ENCODE results near the gene SPINK1. TPM values are rescaled to one million over a fixed set of nuclear protein-coding genes. Genes with fewer than 3 reads are reported as not detected.

Gene SPINK1
- total and polyA plus RNA-seq, 2 donors from 2014 or later = 2.2 to 234 TPM

DNA sequence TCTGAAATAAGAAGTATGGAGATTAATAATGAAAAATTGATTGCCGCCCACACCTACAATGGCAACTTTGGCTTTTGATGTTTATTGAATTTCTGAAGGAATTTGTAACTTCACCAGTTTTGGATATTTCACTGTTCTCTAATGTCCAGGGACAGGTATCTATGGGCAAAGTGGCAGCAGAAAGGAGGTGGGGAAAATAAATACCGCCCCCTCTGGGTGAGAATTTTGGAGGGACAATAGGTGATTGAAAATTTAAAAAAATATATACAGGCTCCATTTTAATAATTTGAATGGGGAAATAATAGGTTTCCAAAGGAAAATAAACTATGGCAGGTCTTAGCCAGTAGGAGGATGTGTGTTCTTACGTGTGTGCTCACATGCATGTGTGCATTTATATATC is 48.3 kb upstream of the SPINK1 start:
- Histone ChIP-seq H3K4me3 (ENCODE audit: low read length in 3 of 3) (no peak overlapping the region), H3K4me1 (ENCODE audit: control insufficient read depth in 2 of 3, insufficient read depth in 2 of 3, low read depth in 1 of 3, low read length in 3 of 3) (no peaks in the 10 kb centered on the region), H3K36me3 (ENCODE audit: control insufficient read depth in 2 of 3, insufficient read depth in 3 of 3, low read length in 3 of 3) (no peaks in the 10 kb centered on the region), H3K9me3 (ENCODE audit: control insufficient read depth in 2 of 3, insufficient read depth in 1 of 3, low read length in 3 of 3) (no peaks in the 10 kb centered on the region), H3K27ac (ENCODE audit: low read depth in 2 of 2, low read length in 2 of 2) (no peak overlapping the region), H3K27me3 (ENCODE audit: control insufficient read depth, insufficient read depth, low read length) (no peaks in the 10 kb centered on the region), H3K9ac (ENCODE audit: low read length in 3 of 3) (no peak overlapping the region)
- intact Hi-C loops (cut with DNase I) = no loop called here
- TF ChIP-seq, protein P1, sequence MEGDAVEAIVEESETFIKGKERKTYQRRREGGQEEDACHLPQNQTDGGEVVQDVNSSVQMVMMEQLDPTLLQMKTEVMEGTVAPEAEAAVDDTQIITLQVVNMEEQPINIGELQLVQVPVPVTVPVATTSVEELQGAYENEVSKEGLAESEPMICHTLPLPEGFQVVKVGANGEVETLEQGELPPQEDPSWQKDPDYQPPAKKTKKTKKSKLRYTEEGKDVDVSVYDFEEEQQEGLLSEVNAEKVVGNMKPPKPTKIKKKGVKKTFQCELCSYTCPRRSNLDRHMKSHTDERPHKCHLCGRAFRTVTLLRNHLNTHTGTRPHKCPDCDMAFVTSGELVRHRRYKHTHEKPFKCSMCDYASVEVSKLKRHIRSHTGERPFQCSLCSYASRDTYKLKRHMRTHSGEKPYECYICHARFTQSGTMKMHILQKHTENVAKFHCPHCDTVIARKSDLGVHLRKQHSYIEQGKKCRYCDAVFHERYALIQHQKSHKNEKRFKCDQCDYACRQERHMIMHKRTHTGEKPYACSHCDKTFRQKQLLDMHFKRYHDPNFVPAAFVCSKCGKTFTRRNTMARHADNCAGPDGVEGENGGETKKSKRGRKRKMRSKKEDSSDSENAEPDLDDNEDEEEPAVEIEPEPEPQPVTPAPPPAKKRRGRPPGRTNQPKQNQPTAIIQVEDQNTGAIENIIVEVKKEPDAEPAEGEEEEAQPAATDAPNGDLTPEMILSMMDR (IDR thresholded peaks at IDR 0.05; ENCODE audit: borderline replicate concordance, extremely low read depth, insufficient read depth) = no peak
- FAIRE-seq (no peak), DNase-seq (no peak)

DNA sequence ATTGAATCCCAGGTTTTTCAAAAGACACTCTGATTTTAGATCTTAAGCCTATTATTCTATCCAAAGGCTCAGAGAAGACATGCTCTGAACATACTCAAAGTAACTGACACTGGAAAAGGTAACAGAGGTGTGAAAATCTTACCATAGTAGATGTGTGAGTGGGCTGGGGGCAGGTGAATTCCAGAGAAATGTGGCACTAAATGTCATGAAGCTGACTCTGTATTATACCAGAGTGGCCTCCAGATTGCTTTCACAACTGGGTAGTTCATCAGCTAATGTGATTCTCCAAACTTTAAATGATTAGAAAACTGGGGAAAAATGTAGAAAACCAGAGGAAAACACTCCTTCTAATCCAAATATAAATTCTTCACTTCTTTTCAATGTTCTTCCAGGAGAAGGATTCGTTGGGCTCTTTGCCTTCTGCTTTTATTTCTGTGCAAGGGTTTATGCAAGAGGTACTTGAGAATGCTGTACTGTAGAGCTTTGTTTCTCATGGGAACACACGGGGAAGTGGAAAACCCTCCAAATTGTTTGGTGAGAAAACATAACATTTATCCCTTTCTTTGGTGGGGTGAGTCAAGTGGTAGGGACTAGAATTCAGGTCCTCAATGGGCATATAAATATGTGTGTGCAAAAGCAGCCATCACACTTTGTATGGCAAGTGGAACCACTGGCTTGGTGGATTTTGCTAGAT is 46.7 kb upstream of the SPINK1 start, which contains the start of gene SCGB3A2:
Gene SCGB3A2 (plus strand): TSS at position 646 of the 694 bp plus-strand sequence. CDS start 93 bp downstream, outside the sequence.
- Histone ChIP-seq H3K27ac (ENCODE audit: low read depth in 2 of 2, low read length in 2 of 2) (no peak within 1 kb of the TSS), H3K36me3 (ENCODE audit: control insufficient read depth in 2 of 3, insufficient read depth in 3 of 3, low read length in 3 of 3) (no peaks in the 10 kb centered on the region), H3K9ac (ENCODE audit: low read length in 3 of 3) (no peak within 1 kb of the TSS), H3K27me3 (ENCODE audit: control insufficient read depth, insufficient read depth, low read length) (no peaks in the 10 kb centered on the region), H3K4me3 (ENCODE audit: low read length in 3 of 3) (no peak within 1 kb of the TSS), H3K9me3 (ENCODE audit: control insufficient read depth in 2 of 3, insufficient read depth in 1 of 3, low read length in 3 of 3) (no peaks in the 10 kb centered on the region), H3K4me1 (ENCODE audit: control insufficient read depth in 2 of 3, insufficient read depth in 2 of 3, low read depth in 1 of 3, low read length in 3 of 3) (no peaks in the 10 kb centered on the region)
- no peak for FAIRE-seq
- no peak for DNase-seq
- intact Hi-C loops (cut with DNase I) = no loop called here
- TF ChIP-seq, protein P1 (IDR thresholded peaks at IDR 0.05; ENCODE audit: borderline replicate concordance, extremely low read depth, insufficient read depth) = no peak

DNA sequence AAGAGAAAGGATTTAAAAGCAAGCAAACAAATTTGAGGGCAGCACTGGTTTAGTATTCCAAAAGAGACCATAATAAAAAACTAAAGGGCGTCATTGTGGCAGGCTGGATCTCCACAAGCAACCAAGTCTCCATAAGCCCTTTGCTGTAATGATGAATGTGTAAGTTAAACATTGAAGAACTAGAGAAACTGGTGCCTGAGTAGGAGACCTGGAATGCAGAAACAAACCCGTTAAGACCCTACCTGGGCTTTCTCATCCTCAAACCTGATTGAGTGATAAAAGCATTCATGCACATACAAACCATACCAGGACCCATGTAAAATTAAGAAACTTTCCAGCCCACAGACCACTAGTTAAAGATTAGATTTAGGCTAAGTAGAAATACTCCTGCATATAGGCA is 45.2 kb upstream of the SPINK1 start:
- Histone ChIP-seq H3K27me3 (ENCODE audit: control insufficient read depth, insufficient read depth, low read length) (no peaks in the 10 kb centered on the region), H3K36me3 (ENCODE audit: control insufficient read depth in 2 of 3, insufficient read depth in 3 of 3, low read length in 3 of 3) (no peaks in the 10 kb centered on the region), H3K9ac (ENCODE audit: low read length in 3 of 3) (no peak overlapping the region), H3K4me1 (ENCODE audit: control insufficient read depth in 2 of 3, insufficient read depth in 2 of 3, low read depth in 1 of 3, low read length in 3 of 3) (no peaks in the 10 kb centered on the region), H3K9me3 (ENCODE audit: control insufficient read depth in 2 of 3, insufficient read depth in 1 of 3, low read length in 3 of 3) (no peaks in the 10 kb centered on the region), H3K4me3 (ENCODE audit: low read length in 3 of 3) (no peak overlapping the region), H3K27ac (ENCODE audit: low read depth in 2 of 2, low read length in 2 of 2) (no peak overlapping the region)
- TF ChIP-seq, protein P1 (IDR thresholded peaks at IDR 0.05; ENCODE audit: borderline replicate concordance, extremely low read depth, insufficient read depth) = no peak
- no peak for FAIRE-seq
- DNase-seq = peak in 2 of 5 donors; percentile 26 to 27
- intact Hi-C loops (cut with DNase I) = no loop called here

Measured in kidney (tissue), 14 donors.